ENCODE measurements around the gene RTN3.
"Not testable (repeated sequence)": the region's sequence is repeated elsewhere in the genome, so short reads cannot be mapped to it uniquely, and the experiment has no call there.

RTN3 gene, protein sequence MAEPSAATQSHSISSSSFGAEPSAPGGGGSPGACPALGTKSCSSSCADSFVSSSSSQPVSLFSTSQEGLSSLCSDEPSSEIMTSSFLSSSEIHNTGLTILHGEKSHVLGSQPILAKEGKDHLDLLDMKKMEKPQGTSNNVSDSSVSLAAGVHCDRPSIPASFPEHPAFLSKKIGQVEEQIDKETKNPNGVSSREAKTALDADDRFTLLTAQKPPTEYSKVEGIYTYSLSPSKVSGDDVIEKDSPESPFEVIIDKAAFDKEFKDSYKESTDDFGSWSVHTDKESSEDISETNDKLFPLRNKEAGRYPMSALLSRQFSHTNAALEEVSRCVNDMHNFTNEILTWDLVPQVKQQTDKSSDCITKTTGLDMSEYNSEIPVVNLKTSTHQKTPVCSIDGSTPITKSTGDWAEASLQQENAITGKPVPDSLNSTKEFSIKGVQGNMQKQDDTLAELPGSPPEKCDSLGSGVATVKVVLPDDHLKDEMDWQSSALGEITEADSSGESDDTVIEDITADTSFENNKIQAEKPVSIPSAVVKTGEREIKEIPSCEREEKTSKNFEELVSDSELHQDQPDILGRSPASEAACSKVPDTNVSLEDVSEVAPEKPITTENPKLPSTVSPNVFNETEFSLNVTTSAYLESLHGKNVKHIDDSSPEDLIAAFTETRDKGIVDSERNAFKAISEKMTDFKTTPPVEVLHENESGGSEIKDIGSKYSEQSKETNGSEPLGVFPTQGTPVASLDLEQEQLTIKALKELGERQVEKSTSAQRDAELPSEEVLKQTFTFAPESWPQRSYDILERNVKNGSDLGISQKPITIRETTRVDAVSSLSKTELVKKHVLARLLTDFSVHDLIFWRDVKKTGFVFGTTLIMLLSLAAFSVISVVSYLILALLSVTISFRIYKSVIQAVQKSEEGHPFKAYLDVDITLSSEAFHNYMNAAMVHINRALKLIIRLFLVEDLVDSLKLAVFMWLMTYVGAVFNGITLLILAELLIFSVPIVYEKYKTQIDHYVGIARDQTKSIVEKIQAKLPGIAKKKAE

DNA sequence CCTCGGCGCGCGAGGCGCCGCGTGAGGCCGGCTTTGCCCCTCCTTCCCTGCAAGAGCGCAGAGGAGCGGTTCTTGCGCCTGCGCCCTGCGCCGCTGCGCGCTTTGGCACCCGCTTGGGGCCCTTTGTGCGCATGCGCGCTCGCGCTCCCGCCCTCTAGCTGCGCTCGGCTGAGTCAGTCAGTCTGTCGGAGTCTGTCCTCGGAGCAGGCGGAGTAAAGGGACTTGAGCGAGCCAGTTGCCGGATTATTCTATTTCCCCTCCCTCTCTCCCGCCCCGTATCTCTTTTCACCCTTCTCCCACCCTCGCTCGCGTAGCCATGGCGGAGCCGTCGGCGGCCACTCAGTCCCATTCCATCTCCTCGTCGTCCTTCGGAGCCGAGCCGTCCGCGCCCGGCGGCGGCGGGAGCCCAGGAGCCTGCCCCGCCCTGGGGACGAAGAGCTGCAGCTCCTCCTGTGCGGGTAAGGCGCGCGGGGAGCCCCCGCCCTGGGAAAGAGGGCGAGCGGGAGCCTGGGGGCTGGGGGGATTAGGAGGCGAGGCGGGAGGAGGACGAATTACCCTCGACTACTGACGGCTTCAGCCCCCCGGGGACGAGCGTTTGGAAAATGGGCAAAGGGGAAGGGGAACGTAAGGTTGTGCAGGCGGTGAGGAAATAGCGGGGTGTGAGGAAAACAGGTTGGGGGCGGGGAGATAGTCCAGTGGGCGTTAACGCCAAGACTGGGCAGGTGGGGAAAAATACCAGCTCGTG lies at the start of gene RTN3:
Gene RTN3 (plus strand): TSS at position 180 of the 745 bp plus-strand sequence. CDS start 137 bp downstream, at position 317.
- peak; percentile 98 to 99 for DNase-seq (ENCODE audit: low read depth in 2 of 2)

DNA sequence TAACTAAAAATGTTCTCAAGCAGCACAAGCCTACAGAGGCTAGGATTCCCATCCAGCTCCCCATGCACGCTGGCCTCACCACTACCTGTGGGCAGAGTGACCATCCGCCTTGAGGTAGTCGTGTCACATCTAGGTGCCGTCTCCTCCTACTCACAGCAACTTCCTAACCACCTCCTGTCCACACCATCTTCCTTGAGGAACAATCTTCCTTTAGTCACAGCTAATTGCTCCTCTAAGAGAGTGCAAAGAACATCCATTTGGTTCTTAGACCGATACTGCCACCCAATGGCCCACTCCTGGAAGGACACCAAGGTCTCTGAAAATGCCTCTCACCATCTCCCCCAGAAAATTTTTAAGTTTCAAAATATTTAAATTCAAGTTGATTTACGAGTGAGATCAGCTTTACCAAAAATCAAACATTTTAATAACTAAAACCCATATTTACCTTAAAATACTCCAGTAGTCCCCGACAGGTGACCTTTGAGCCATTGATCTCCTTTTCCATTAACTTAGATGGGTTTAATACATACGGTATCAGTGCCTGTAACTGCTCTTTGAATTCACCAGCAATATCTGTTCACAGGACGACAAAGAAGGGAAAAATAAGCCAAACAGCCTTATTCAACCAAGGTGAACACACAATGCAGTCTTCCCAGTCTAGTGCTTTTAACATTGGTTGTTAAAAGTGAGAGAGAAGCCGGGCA lies 45.4 kb upstream of the RTN3 start:
- peak in 1 of 2 donors; percentile 39 for DNase-seq (ENCODE audit: low read depth in 2 of 2)

DNA sequence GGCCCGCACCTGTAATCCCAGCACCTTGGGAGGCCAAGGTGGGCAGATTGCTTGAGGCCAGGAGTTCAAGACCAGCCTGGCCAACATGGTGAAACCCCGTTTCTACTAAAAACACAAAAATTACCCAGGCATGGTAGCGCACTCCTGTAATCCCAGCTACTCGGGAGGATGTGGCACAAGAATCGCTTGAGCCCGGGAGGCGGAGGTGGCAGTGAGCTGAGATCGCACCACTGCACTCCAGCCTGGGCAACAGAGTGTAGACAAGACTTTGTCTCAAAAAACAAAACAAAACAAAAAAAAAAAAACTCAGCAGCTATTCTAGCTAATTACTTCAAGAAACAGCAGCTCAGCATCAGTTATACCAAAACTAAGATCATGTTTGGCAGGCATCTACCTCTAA lies 42.9 kb upstream of the RTN3 start:
- not testable (repeated sequence) for DNase-seq (ENCODE audit: low read depth in 2 of 2)

DNA sequence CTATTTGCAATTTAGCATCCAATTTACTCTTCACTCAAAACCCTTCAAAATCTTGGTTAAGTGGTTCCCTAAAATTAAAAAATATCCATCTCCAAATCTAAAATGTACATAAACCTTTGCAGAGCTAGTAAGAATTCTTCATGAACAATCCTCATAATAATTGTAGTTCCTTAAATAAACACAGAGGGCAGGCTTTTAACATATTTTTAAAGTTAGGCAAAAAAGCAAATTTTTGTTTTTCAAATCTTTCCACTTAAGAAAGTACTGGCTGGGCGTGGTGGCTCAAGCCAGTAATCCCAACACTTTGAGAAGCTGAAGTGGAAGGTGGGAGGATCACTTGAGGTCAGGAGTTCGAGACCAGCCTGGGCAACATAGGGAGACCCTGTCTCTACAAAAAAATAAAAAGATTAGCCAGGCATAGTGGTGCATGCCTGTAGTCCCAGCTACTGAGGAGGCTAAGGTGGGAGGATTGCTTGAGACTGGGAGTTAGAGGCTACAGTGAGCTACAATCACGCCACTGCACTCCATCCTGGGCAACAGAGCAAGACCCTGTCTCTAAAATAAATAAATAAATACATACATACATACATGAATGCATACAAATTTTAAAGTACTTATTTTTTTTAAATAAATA lies 42.0 kb upstream of the RTN3 start:
- DNase-seq (ENCODE audit: low read depth in 2 of 2) = no peak

DNA sequence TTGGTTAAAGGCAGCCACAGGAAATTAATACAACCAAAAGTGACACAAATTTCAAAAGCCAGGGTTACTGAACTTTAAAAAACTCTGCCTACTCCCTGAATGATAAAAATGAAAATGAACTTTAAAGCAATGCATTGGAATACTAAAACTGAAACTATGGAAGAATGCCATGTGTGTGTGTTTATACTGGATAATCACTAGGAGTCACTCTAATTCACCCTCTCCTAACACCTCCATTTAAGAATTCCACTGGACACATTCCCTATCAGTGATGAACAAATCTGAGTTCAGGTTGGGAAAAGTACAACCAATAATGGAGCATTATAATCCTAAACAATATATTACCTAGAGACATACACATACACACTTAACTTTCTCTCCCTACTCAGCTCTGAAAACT lies 39.6 kb upstream of the RTN3 start:
- no peak for DNase-seq (ENCODE audit: low read depth in 2 of 2)

DNA sequence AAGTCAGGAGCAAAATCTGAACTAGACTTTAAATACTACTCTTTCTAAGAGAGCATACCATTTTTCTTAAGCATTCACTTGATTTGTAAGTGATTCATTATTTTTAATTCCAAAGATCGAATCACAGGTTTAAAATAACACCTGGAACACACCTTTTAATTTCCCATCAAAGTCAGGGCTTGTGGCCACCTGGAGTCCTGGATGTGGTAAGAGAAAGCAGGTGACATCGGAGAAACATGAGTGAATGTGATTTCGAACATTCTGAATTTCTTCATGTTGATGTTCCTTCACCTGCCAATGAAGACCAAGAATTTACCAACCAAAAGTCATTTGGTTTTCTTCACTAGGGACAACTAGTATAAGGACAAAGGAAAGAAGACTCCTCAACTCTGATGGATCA lies 38.1 kb upstream of the RTN3 start:
- no peak for DNase-seq (ENCODE audit: low read depth in 2 of 2)

DNA sequence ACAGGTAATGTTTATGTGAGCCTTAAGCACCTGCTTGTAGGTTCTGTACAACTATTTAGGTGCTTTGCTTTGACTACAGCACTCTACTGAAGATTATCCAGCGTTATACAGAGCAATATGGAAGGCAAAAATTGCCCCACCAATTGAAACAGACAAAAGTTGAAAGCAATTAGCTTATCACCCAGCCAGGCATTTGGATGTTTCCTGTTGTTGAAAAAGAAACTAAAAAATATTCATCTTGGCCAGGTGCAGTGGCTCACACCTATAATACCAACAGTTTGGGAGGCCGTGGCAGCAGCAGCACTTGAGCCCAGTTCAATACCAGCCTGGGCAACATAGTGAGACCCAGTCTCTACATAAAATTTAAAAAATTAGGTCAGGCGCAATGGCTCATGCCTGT lies 28.6 kb upstream of the RTN3 start:
- DNase-seq (ENCODE audit: low read depth in 2 of 2) = no peak

DNA sequence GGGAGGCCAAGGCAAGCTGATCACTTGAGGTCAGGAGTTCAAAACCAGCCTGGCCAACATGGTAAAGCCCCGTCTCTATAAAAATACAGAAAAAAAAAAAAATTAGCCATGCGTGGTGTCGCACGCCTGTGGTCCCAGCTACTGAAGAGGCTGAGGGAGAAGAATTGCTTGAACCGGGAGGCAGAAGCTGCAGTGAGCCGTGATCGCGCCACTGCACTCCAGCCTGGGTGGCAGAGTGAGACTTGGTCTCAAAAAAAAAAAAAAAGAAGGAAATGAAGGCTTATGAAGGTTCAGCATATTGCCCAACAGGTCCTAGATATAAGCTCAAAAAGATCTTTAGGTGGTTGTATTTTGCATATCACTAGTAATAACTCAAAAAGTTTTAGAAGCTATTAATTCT lies 20.3 kb upstream of the RTN3 start:
- DNase-seq (ENCODE audit: low read depth in 2 of 2) = no peak

DNA sequence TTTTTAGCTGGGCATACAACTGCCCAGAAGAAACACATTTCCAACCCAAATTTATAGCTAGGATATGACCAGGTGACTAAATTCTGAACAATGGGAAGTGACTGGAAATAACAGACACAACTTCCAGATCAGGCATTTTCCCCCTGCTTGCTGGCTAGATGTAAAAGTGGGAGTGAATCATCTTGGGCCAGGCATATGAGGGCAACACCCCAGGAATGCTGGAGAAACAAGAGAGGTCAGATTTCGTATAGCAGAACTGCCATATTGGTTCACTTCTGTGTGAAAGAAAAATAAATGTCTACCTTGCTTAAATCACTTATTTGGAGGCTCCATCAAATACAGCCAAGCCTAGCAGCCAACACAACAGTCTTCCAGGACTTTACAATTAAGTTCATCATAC lies 17.5 kb upstream of the RTN3 start:
- no peak for DNase-seq (ENCODE audit: low read depth in 2 of 2)

DNA sequence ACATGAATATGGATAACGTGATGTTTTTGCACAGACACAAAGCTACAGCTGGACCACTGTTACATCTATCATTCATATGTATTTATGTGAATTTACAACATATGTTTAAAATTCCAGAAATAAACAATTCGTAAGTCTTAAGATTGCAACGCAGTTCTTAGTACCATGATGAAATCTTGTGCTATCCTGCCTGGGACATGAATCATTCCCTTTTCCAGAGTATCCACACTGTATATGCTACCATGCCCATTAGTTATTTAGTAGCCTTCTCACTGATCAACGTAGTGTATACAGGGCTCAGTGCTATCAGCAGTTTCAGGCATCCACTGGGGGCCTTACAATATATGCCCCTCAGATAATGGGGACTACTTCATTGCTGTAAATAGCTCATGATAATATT lies 14.4 kb upstream of the RTN3 start:
- no peak for DNase-seq (ENCODE audit: low read depth in 2 of 2)

DNA sequence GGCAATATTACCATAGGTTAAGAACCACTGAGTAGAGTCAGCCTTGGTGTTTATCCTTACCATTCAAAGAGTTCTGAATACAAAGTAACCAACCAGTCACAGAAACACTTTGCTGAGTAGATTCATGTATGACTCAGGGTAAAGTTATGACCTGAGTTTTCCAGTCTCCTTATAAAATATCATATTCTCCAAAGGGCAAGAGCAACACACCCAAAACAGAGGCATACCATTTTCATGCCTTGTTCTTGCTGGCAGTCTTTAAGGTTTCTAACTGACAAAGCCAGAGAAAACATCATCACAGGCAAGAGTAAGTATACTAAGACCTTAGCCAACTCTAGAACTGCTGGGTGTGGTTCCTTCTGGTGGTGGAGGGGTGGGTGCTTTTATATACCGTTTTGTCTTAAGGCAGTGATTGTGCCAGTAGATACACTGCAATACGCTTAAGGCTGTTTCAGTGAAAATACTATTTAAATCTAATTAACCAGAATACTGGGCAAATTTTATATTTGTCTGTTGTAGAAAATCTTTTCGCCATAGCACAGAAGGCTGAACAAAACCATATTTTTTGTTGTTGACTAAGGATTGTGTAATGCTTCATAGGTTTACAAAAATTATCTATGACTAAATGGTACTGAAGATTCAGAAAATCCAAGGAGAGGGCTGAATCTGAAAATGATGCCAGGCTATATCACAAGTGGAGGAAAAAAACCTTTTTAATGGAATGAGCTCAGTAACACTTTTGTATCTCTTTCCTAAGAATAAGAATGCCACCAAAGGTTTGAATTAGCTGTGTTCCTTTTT lies 13.1 kb upstream of the RTN3 start:
- no peak for DNase-seq (ENCODE audit: low read depth in 2 of 2)

DNA sequence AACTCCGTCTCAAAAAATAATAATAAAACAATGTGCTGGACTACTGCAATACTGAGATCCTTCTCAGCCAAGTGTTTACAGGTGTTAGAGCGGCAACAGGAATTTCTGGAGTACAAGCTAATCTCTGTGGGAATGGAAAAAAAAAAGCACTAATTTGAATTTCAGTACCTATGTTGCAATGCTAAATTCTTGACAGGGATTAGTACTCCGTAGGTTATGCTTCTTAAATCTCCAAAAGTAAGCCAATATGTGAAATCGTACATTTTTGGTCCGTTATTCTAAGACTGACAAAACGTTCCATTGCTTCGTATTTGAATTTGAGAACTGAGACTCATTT lies 11.2 kb upstream of the RTN3 start:
- DNase-seq (ENCODE audit: low read depth in 2 of 2) = no peak

DNA sequence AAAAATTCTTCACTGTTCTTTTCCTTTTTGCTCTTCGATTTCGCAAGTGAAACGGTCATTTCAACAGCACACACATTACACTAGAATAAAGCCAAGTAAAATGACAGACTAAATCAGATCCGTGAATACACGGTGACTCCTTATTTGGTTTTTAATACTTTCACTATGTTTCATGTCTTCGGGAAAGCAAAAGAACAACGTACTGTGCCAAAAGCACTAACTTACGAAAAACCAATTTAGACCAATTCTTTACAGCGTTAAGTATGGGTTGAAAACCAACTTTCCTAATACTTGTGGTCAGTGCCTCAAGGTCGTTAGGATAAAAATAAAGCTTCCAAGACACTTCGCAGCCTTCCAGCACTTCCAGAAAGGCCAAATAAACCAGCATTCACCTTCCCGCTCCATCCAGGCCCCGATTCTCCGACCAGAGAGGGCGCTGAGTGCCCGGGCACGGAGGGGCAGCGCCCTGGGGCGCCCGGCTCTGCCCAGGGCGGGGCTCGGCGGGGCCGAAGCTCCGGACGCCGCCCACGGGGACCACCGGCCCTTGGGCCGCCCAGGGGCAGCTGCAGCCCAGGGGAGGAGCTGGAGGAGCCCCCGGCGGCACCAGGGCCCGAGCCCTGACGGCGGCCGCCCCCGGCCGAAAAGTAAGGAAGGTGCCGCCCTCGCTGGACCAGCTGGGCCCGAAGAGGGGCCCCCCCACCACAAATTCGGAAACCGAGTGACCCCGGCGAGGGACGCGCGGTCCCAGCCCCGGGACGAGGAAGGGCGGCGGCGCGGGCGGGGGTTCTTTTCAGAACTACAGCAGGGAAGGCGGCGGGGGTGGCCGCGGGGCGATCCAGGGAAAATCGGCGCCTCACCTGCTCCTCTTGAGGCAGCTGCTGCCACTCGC lies 10.6 kb upstream of the RTN3 start:
- no peak for DNase-seq (ENCODE audit: low read depth in 2 of 2)

DNA sequence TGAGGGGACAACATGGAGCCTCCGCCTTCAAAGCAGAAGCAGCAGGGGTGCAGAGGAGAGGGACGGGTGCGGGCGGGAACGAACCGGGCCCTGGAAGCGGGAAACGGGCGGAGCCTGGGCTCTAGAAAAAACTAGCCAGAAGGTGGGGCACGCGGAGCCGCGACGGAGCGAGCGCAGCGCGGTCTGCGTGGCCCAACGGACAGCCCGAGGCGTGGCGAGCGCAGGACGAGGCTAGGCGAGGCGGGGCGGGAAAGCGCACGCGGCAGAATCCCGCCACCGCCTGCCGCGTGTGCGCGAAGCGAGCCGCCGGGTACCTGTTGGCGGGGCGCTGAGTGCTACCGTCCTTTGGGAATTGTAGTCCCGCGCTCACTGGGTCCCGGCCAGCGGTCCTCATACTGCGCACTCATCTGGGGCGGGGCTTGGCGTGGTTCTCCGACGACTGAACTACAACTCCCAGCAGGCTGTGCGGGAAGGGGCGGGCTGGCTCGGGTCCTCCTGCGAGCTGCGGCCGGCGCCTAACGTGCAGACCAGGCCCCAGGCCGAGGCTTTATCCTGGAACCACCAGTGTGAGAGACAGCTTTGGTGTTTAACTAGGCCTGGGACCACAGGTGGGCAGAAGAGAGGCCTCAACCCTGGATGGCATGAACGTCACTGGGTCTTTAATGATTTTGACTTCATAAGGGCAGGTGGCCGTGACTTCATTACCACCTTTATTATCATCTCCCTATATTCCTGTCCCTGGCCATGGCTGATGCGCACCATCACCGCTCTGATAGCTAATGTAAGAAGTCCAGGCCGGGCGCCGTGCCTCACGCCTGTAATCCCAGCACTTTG lies 9.8 kb upstream of the RTN3 start, which contains the start of gene ATL3:
Gene ATL3 (minus strand): TSS at position 55 of the 834 bp plus-strand sequence. CDS start 41 bp downstream, at position 14.
- DNase-seq (ENCODE audit: low read depth in 2 of 2) = peak; percentile 82 to 93

DNA sequence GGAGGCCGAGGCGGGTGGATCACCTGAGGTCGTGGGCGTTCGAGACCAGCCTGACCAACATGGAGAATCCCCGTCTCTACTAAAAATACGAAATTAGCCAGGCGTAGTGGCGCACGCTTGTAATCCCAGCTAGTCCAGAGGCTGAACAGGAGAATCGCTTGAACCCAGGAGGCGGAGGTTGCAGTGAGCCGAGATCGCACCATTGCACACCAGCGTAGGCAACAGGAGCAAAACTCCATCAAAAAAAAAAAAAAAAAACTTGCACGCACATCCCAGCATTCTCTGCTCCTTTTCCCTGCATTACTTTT lies 9.2 kb upstream of the RTN3 start:
- no peak for DNase-seq (ENCODE audit: low read depth in 2 of 2)

DNA sequence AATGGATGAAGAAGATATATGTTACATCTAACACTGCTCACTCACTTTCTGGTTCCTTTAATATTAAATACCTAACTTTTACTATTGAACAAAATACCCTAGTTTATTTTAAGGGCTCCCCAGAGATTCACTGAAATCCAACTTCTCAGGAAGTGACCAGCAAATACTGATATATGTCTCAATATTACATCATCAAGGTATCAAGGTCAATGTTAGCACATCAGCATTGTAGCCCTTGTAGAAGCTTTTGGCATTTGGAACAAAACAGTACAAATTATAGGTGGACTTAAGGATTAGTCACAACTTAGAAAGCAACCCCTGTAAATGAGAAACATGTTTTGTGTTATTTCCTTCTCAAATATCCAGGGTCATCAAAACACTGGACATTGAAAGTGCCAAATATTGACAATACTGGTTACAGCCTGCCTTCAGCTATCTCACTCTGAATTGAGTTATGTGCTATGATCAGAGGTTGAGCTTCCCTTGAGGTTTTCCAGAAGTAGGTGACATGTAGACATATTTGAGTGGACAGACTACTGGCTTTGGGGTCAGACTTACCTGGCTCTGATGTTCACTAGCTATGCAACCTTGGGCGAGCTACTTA lies 8.3 kb upstream of the RTN3 start:
- no peak for DNase-seq (ENCODE audit: low read depth in 2 of 2)

DNA sequence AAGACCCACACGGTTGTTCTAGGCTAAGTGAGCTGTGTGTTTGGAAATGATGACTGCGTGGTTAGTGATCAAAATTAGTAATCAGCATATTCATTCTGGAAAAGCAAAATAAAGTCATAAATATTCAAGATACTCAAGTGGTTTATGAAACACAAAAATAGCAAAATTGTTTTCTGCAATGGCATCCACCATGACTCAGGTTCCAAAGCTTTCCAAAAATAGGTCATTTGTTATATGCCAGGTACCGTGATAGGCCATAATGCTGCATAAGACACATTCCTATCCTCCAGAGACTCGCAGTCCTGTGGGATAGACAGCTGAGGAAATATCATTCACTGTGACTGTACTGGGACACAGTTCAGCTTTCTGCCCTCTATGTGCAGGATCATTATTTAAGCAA lies 7.7 kb upstream of the RTN3 start:
- no peak for DNase-seq (ENCODE audit: low read depth in 2 of 2)

DNA sequence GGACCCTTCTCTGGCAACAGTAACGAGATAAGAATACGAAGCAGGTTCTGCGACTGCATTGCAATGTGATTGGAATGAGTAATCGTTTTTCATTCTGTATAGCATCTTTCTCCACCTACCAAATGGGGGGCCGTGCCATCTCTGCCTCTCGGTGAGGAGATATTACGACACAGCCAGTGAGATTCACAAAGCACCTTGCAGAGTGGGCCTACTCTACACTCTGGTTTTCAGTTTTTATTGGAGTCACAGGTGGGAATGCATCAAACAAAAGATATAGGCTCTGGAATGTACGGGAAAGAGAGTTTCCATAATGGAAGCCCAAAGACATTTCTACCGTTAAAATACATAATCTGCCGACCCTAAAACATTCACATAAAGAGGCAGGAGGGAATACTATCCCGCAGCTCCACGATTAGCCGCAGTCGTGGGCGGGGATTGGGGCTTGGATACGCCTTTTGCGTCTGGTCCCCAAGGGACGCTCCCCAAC lies 423 bp upstream of the RTN3 start:
- DNase-seq (ENCODE audit: low read depth in 2 of 2) = peak in 1 of 2 donors; percentile 31
